GM21390 (cell line): ENCODE results near the gene CERS6.
A peak's percentile ranks its signal among the peaks of the same experiment; 100 is the strongest.

Source experiments
- ATAC-seq: cut with Tn5 transposase; IDR thresholded peaks from one replicate; pipeline ENCODE4 v1.9.1; 2021; ENCODE audit not compliant: unreplicated experiment

CERS6 gene

DNA sequence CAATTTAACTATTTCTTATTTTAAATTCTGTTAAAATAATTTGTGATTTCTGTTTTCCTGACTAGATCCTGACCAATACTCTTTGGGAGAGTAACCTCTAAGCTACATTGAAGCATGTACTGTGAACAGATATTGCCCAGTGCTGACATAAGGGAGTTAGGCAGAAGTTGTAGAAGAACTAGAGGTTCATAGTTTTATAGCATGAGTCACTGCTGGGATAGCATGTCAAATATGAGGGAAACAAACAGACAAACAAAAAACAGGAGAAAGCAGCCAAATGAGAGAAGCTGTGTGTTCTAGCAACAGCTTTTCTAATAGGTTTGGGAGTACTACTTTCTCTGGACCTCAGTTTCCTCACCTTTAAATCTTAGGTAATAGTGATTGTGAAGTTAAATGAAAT is 72.4 kb downstream of the CERS6 start:
- ATAC-seq: no peak

DNA sequence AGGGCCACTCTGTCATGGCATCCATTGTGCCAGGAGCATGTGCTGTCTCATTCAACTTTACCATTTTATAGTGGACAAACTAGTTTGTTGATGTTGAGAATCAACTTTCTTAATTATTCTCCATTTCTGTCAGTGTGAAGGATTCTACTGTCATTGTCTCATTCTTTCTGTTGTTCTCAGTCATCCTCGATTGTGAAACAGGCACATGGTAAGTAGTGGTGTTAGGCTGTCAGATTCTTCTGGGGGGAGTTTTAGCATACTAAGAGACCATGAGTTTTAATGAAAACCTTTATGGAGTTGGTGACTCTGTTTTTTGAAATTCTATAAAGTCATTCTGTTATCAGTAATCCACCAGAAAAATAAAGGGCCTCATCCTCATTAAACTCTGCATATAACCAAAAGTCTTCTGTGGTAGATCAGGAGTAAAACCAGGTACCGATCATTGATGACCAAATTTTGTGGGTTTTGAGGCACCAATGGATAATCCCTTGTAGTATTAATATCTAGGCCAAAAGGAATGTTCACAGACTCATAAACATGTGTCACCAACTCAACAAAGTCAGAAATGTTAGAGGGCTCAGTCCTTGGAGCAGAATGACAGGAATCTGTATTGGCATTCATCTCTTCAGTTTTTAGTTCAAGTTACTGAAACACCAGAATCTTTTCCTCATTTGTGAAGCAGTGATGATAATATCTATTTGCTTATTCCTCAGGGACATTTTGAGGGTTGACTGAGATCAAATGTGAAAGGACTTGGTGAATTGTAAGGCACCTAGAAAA is 73.2 kb downstream of the CERS6 start:
- ATAC-seq: no peak

DNA sequence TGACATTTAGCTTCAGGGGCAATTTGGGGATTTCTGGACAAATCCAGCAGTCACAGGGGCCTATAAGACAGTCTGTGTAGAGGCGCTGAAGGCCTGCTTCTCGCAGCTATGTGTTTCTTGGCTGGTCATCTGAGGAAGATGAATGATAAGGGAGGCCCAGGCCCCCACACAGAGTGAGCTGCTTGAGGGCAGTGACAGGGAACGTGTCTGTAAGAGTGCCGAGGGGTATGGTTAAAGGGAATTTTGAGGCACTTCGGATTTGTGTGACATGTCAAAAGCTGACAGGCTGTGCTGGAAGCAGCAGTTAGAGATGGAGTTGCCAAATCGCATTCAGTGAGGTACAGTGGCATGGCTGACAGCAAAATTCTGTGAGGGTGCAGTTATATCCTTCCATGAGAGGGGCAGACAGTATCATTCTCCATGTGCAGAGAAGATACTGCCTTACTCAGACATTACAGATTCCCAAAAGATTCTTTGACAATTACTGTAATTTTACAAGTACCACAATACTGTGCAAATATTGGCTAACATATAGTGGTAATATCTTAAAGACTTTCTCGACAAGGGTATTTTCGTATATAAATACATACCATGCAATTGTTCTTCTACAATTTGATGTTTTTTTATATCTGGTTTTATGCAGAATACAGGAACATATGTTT is 74.0 kb downstream of the CERS6 start:
- no peak for ATAC-seq

DNA sequence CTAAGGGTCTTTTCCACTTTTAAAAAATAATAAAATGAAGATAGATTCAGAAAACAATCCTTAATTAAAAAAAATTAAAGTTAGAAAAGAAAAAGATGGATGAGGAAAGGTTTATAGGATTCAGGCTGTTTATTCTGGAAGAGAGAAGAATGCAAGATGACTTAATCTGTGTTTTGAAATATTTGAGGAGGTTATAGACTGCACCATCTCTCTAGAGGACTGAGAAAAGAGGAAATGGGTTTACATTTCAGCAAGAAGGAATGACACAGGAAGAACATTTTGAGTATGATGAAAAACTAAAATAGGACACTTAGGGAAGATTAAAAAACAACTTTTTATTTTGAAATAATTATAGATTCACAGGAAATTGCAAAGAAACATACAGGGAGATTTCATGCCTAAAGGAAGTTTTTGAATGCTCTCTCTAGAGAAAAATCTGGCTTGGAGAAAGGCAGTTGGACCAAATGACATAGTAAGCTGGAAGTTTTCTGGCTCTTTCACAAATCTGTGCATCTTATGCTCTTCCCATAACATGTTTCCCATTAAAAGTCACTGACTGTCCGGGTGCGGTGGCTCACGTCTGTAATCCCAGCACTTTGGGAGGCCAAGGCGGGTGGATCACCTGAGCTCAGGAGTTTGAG is 75.0 kb downstream of the CERS6 start:
- peak; percentile 56 for ATAC-seq

DNA sequence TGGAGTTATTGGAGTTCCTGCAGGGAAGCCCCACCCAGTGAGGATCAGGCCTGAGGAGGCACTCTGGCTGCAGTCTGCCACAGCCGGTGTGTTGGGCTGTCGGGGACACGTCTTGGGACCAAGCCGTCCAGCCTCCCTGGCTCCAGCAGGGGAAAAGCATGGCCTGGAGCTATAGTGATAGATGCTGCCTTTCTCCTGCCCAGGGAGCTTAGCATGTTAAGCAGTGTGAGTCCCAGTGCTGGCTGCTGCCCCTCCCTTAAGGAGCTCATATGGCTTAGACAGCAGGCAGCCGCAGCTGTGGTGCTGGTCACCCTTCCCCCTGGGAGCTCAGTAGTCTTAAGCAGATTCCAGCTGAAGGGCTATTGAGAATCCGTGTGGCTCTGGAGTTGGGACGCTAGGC is 78.9 kb downstream of the CERS6 start:
- ATAC-seq: no peak

GRCh38 chr2:168536925-168537466 is 80.9 kb downstream of the CERS6 start:
- no peak for ATAC-seq

DNA sequence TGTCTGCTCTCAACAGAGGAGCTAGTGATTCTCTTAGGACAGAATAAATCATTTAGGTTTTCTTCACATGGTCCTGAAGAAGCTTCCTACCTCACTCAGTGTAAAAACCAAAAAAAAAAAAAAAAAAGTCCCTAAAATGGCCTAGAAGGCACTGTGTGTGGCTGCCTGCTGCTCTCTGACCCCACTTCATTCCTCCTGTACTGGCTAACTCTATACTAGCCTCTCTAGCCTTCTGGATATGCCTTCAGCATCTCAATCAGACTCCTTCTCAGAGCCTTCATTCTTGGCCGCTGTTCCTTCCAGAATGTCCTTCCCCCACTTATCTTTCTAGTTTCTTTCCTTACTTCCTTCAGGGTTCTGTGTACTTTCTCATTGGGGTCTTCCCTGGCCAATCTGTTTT is 82.1 kb downstream of the CERS6 start:
- ATAC-seq: no peak

- ATAC-seq: no peak
Measured at GRCh38 chr2:168538534-168538933, 82.5 kb downstream of the CERS6 start.

DNA sequence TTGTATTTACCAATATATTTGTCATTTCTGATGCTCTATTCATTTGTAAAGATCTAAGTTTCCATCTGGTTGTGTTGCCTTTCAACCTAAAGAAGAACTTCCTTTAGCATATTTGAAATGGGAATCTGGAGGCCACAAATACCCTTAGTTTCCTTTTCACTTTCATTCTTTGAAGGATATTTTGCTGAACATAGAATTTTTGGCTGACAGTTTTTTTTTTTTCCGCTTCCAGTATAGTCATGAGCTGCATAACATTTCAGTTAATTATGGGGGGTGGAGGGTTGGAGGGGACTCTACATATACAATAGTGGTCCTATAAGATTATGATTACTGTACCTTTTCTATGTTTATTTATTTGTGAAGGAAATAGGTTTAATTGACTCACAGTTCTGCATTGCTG is 83.9 kb downstream of the CERS6 start:
- ATAC-seq: no peak

- no peak for ATAC-seq
Measured at GRCh38 chr2:168541858-168542257, 85.8 kb downstream of the CERS6 start.

DNA sequence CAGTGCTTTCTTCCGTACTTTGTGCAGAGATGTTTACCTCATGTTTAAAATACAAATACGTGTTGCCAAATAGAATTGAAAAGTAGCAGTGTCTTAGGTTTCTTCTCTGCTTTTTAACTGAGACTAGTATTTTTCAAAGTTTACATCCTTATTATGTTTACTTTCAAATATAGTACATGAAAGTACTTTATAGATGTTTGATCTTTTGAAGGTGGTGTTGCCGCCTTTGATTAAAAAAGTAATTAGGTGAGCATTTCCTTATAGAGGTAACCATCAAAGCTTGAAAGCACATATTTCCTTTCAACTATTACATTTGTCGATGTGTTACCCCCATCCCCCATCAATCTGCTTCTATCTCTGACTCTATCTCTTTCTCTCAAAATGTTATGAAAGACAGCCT is 87.0 kb downstream of the CERS6 start:
- ATAC-seq: no peak

DNA sequence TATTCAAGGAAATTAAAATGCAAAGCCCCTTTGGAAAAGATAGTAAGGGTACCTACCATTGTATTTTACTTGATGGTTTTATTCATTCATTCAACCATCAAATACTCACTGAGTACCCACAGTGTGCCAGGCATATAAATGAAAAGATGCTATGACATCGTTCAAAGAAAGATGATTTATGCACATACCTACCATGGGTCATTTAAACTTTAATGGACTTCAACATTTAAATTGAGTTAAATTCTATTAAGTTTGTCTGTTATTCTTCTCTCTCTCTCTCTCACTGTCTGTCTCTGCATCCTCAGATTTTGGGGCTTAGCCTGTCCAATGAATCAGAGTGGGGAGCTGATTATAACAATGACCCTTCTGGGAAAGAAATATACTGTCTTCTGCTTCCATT is 87.9 kb downstream of the CERS6 start:
- no peak for ATAC-seq

DNA sequence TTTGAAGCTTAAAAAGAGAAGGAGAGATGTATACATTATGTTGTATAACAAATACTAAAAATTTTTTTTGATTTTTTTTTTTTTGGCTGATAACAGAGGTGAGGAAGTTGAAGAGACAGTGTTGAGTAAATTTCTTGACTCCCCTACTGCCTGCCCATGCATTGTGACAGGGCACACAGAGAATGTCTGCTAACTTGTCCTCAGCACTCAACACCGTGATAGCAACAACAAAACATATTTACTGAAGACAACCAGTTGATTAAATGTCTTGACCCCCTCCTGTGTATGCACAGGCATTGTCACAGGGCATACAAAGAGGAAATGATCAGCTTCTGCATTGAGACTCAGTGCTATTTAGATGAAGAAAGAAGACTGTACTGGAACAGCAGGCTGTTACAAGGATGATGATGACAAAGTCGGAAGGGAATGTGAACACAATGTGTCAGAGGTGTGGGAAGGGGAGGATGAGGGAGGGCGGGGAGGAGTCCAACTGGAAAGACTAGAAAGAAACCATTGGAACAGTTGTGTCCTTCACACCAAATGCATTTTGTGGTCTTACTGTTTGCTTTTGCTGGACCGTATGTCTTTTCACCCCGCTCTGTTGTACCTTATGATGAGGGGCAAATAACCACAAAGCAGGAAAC is 89.5 kb downstream of the CERS6 start:
- ATAC-seq: no peak

DNA sequence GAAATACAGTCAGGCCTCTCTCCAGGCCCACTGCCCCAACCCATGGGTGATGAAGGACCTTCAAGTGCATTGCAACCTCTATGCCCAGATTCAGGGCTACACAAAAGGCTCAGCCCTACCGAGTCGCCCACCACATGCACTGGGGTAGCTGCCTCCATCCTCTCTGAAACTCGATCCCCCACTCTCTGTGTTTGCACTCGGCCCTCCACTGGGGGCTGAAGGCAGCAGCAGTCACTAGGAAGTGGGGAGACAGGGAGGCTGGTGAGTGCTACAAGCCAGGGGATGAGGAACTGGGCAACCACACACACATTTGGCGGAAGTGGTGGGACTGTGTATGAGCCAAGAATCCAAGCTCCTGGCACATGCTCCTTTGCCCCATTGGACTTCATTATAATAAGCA is 94.6 kb downstream of the CERS6 start:
- no peak for ATAC-seq

GRCh38 chr2:168552450-168552856 is 96.4 kb downstream of the CERS6 start:
- peak; percentile 98 for ATAC-seq

DNA sequence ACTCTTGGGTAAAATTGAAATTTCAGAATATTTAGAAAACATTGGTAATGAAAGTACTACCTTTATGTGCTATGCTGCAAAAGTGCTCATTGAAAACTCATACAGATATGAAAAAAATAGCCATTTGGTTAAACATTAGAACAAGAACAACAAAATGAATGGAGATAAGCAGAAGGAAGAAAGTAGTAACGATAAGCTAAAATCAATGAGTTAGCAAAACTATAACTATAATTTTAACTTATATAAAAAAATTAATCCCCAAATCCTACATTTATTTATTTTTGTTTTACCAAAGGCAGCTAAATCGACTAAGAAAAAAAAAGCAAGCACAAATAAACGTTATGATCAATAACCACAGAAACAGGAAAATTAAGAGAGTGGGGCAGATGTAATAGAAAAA is 99.2 kb downstream of the CERS6 start:
- no peak for ATAC-seq

- ATAC-seq: no peak
Measured at GRCh38 chr2:168559187-168559586, 103.1 kb downstream of the CERS6 start.

DNA sequence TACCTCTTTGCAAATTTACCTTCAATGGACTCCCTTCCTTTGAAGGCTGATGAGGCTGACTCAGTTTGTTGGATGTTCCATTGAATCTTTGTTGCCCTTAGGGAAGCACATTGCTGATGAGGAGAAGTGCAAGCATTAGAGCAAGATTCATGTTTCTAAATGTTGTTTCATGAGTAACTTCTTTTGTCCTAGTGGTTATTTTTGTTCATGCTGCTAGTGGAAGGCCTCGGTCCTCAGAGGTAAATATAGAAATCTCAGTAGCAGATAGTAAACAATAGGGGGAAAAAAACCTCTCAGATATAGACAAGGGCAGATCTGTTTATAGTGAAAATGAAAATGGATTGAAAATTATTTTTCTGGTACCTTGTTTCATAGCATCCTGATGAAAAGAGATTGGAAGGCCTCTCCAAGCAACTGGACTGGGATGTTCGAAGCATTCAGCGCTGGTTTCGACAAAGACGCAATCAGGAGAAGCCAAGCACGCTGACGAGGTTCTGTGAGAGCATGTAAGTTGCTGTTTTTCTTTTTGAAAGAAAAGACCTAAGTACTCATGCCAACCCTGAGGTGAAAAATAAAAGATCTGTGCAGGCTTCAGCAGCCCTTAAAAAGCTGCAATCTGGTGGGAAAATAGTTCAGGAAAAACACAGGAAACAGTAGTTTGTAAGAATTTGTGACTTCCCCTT is 104.9 kb downstream of the CERS6 start:
- ATAC-seq: peak; percentile 52

DNA sequence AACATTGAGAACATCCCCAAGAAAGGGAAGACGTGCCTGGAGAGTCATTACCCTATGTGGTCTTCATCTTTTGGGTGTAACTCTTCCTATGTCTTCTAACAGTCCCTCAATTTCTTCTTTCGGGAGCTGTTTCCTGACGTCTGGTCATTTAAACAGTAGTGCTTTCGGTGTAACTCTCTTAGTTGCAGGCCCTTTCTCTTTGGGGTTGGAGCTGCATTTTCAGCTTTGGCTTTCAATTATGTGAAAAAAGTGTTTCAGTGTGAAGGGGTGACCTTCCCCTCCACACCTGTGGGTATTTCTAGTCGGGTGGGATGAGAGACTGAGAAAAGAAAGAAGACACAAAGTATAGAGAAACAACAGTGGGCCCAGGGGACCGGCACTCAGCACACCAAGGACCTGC is 105.9 kb downstream of the CERS6 start:
- ATAC-seq: no peak

DNA sequence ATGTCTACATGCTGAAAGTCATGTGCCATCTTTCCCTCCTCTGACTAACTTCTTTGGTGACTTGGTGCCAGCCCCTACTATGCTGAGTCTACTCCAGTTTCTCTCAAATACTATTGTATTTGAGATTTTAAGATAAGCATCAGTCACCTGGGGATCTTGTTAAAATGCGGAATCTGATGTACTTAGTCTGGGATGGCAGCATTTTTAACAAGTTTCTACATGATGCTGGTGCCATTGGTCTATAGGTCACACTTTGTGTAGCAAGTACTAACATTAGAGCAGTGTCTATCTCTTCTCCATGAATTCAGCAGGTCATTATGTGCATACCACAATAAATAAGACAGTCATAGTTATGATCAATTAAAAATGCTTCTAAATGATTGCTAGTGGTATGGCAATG is 106.9 kb downstream of the CERS6 start:
- no peak for ATAC-seq

- no peak for ATAC-seq
Measured at GRCh38 chr2:168564641-168565040, 108.6 kb downstream of the CERS6 start.
